CD4-positive, alpha-beta T cell treated with Interleukin-17A for 1 hour (primary cell): Measurements from ENCODE around the gene EGLN3.
"Not testable (repeated sequence)": the region's sequence is repeated elsewhere in the genome, so short reads cannot be mapped to it uniquely, and the experiment has no call there.

Experiments
- DNase-seq: peaks from one replicate; pipeline ENCODE4 v3.0.0-alpha.2; 2020

Gene EGLN3

DNA sequence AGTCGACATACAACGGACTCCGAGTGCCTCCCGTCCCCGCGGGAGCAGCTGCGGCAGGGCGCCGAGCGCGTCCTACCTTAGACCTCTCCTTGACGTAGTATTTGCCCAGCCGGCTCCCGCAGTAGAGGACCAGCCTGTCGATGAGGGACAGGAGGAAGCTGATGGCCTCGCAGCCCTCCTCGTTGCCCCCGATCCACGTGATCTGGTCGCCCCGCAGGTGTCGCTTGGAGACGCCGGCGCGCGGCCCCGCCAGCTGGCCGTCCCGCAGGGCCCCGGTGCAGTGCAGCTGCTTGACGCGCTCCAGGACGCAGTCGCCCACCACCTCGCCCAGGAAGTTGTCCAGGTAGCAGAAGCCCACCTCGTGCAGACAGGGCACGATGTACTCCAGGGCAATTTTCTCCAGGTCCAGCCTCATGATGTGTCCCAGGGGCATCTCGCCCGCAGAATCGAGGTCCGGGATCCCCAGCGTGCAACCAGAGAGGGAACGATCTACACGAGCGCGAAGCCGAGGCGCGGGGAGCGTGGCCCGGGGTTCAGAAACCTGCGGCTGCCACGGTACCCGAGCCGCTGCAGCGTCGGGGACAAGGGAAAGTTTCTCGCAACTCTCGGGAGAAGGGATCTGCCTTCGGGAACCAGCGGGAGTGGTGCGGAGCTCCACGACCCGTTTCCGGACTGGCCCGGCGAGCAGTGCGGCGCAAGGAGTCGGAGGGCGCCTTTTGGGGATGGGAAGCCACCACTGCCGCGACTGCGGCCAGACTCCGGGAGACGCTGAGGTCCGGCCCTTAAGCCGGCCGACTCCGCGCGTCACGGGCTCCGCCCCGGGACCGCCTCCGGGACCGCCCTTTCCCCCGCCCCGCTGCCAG is at the start of gene EGLN3:
TSS of gene EGLN3 (minus strand) at position 755 of the 863 bp plus-strand sequence. CDS start at position 433, 322 bp downstream.
- peak; percentile 58 for DNase-seq

DNA sequence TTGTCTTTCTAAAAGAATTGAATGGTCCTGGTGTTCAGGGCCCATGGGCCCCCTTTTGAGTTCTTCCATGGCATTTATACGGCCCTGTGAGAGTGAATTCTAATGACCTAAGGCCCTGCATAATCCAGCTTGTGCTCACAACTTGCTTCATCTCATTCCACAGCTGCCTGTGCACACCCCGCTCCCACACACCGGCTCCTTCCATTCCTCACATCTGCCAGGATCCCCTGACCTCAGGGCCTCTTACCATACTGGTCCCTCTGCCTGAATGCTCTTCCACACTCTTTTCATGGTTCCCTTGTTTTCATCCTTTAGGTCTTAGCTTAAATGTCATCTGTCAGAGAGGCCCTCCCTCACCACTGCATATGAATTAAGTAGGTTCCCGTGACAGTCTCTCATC is 49.5 kb upstream of the EGLN3 start:
- no peak for DNase-seq

DNA sequence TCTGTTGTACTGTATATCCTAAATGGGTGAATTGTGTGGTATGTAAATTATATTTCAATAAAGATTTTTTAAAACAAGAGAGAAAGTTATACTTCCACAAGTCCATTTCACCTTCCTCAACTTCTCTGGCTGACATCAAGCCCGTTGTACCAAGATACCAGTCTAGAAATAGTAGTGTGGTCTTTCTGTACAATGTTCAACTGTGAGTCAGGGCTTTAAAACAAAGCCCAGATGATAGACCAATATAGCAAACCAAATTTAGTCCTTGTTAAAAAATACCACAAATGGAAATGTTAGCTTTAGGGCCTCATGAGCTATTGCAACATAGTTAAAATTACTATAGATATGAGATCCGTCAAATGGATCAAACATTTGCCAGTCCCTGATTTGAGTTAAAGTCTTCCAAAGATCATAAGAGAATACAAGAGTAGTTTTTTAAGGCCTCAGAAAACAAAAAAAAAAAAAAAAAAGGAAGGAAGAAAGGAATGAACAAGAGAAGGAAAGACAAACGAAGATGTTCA is 49.0 kb upstream of the EGLN3 start:
- DNase-seq = no peak

DNA sequence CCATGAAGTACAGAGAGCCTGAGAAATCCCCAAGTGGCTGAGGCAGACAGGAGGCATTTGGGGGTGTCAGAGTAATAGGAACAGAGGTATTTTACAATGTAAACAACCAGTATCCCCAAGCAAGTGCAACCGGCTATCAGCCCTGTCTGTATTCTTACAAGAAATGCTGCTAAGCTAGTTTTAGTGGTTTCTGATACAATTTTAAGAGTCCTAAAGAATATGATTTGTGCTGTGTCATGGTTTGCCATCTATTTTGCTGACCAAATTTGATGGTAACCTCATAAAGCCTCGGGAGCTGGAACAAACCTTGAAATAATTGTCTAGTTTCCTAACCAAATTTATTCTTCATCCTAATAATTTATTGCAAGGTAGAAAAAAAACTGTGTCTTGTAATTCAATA is 46.7 kb upstream of the EGLN3 start:
- DNase-seq = no peak

GRCh38 chr14:33996462-33996861 is 45.6 kb upstream of the EGLN3 start:
- DNase-seq = no peak

DNA sequence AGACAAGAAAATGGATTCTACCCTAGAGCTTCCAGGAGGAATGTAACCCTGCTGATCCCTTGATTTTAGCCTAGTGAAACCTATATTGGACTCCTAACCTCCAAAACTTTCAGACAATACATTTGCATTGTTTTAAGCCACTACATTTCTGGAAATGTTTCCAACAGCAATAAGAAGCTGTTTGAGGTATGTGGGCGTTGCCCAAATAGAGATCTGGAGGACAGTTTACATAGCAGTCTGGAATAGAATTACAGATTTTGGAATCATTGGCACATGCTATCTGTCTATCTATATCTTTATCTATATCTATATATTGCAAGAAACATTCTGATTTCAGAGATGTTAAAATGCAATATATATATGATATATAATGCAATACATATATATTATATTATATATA is 42.4 kb upstream of the EGLN3 start:
- no peak for DNase-seq

GRCh38 chr14:33992274-33993007 is 41.6 kb upstream of the EGLN3 start:
- no peak for DNase-seq

DNA sequence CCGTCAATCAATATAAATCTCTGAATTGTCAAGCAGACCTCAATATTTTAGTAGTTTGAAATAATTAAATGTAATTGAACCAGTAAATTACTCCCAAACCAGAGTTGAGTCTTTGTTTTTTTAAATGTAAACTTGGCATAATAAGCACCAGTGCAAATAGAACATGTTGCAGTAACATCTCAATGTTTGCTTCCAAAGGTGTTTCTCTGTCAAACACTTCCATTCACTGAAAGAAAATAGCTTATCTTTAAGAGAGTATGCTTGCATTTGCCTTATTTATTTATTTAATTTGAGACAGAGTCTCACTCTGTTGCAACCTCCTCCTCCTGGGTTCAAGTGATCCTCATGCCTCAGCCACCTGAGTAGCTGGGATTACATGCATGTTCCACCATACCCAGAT is 39.9 kb upstream of the EGLN3 start:
- DNase-seq = no peak

GRCh38 chr14:33987565-33988080 is 36.7 kb upstream of the EGLN3 start:
- DNase-seq = no peak

DNA sequence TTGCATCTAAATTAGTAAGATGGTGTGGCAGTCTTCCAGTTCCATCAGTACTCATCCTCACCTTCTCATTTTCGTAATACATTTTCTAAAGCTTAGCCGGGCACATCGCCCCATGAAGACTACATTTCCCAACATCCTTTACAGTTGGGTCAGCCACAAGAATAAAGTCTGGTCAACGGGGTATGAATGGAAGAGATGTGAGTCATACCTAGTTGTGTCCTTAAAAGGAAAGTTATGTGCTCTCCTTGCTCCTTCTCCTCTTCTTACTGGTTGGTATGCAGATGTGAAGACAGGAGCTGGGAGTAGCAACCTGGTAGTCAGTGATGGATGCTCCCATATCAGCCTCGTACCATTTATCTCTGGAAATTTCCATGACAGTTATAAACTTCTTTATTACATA is 35.9 kb upstream of the EGLN3 start:
- DNase-seq = no peak

- no peak for DNase-seq
Observed at GRCh38 chr14:33985242-33985641, 34.4 kb upstream of the EGLN3 start.

DNA sequence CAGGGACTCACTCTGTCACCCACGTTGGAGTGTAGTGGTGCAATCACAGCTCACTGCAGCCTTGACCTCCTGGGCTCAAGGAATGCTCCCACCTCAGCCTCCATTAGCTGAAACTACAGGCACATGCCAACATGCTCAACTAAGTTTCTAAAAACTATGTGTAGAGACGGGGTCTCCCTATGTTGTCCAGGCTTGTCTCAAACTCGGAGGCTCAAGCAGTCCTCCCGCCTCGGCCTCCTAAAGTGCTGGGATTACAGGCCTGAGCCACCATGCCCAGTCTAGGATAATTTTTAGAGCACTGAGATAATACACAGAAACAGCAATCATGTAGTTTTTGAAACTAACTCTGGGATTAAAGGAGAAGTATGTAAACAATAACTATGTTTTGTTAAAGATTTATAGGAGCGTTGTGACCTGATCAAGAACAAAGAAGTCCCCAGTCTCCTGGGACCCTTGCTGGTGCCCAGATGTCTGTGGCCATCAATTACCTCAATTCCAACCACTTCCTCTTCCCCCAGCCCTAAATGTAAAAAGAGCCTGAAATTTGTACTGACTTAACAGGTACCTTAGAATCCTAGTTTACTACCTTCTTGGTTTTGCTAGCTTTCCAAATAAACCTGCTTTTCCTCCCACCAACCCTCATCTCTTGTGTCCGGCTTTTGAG is 28.9 kb upstream of the EGLN3 start:
- DNase-seq = no peak

- no peak for DNase-seq
Observed at GRCh38 chr14:33978892-33979612, 28.2 kb upstream of the EGLN3 start.

- DNase-seq = no peak
Observed at GRCh38 chr14:33972583-33973081, 21.8 kb upstream of the EGLN3 start.

- DNase-seq = not testable (repeated sequence)
Observed at GRCh38 chr14:33969846-33970245, 19.0 kb upstream of the EGLN3 start.

GRCh38 chr14:33968722-33969121 is 17.8 kb upstream of the EGLN3 start:
- no peak for DNase-seq

DNA sequence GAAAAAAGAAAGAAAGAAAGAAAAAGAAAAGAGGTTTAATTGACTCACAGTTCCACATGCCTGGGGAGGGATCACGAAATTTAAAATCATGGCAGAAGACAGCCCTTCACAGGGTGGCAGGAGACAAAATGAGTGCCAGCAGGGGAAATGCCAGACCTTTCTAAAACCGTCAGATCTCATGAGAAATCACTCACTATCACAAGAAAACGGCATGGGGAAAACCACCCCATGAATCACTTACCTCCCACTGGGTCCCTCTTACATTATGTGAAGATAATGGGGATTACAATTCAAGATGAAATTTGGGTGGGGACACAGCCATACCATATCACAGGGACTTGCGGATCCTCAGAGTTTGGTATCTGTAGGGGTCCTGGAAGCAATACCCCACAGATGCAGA is 16.3 kb upstream of the EGLN3 start:
- no peak for DNase-seq

GRCh38 chr14:33966276-33966675 is 15.4 kb upstream of the EGLN3 start:
- DNase-seq = no peak

DNA sequence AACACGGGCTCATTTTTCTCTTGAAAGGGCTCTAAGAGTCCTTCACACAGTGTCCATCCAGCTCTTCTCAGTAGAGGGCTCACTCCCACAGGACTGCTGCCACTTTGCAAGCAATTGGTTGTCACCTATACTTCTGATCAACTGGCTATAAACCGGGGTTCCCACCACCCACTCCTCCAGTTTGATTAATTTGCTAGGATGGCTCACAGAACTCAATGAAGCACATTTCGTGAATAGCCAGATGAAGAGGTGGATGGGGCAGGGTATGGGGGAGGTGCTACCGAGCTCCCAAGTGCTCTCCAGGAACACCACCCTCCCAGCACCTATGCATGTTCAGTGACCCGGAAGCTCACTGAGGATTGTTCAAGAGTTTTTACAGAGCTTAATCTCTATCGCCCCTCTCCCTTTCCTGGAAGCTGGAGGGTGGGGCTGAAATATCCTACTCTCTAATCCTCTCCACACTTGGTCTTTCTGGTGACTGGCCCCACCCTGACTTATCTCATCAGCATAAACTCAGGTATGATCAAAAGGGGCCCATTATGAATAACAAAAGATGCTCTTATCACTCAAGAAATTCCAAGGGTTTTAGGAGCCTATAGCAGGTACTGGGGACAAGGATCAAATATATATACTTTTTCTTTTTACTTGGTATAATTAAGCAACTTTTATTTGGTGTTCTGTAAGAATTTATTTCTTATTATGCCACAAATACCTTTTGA is 13.9 kb upstream of the EGLN3 start:
- DNase-seq = no peak

GRCh38 chr14:33963892-33964291 is 13.0 kb upstream of the EGLN3 start:
- no peak for DNase-seq

DNA sequence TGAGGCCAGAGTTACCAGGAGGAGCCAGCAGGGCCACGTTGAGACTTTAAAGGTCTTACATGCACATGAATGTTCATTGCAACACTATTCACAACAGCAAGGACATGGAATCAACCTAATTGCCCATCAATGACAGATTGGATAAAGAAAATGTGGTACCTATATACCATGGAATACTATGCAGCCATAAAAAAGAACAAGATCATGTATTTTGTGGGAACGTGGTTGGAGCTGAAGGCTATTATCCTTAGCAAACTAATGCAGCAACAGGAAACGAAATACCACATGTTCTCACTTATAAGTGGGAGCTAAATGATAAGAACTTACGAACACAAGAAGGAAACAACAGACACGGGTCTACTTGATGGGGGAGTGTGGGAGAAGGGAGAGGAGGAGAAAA is 11.6 kb upstream of the EGLN3 start:
- DNase-seq = not testable (repeated sequence)

- DNase-seq = no peak
Observed at GRCh38 chr14:33962016-33962415, 11.1 kb upstream of the EGLN3 start.
